Measurements from ENCODE around the gene DMRTB1.

DNA sequence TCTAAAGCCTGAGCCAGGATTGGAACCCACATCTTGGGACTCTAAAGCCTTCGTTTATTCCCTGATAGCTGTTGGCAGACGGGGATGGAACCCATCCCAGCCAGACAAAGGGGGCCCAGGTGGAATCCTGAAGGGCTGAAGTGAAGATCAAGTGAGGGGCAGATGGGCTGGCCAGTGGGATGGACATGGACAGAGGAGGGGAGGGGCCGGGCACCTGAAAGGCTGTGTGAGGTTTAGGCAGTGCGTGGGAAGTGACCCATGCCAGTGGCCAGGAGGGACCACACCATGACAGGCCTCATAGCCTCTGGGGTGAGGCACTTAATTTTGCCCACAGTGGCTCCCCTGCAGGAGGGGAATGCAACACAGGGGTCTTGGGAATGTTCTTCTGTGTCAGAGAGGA, 44.6 kb upstream of the DMRTB1 start:
- TF ChIP-seq, protein P1, sequence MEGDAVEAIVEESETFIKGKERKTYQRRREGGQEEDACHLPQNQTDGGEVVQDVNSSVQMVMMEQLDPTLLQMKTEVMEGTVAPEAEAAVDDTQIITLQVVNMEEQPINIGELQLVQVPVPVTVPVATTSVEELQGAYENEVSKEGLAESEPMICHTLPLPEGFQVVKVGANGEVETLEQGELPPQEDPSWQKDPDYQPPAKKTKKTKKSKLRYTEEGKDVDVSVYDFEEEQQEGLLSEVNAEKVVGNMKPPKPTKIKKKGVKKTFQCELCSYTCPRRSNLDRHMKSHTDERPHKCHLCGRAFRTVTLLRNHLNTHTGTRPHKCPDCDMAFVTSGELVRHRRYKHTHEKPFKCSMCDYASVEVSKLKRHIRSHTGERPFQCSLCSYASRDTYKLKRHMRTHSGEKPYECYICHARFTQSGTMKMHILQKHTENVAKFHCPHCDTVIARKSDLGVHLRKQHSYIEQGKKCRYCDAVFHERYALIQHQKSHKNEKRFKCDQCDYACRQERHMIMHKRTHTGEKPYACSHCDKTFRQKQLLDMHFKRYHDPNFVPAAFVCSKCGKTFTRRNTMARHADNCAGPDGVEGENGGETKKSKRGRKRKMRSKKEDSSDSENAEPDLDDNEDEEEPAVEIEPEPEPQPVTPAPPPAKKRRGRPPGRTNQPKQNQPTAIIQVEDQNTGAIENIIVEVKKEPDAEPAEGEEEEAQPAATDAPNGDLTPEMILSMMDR (IDR thresholded peaks at IDR 0.05 in 8 of 11, conservative IDR thresholded peaks at IDR 0.05 in 3 of 11), result no peak
- TF ChIP-seq POLR2AphosphoS5 (IDR thresholded peaks at IDR 0.05), result no peak
